Measurements from ENCODE around the gene PSMD1. TPM values are rescaled to one million over a fixed set of nuclear protein-coding genes. Genes with fewer than 3 reads are reported as not detected.
"Not testable (repeated sequence)": the region's sequence is repeated elsewhere in the genome, so short reads cannot be mapped to it uniquely, and the experiment has no call there.

Gene PSMD1
- total RNA-seq, 1 donor from 2014 or later = 99.9 TPM

DNA sequence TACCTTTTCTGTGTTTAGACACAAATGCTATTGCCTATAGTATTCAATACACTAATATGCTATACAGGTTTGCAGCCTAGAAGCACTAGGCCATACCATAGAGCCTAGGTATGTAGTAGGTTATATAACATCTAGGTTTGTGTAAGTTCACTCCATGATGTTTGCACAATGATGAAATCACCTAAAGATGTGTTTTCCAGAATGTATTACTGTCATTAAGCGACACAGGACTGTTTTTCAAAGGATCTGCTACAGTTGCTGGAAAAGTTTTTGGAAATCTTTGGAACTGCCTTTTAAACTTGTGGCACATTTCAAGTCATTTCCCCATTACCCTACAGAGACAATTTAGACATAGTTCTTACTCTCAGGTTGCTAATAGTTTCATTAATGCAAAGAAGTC lies 9.3 kb downstream of the PSMD1 start:
- Mint-ChIP-seq H3K4me1 (peaks cover 5% of the 10 kb centered on the region), H3K27ac (no peak overlapping the region), H3K36me3 (ENCODE audit: low read depth) (peaks cover 81% of the 10 kb centered on the region), H3K27me3 (no peaks in the 10 kb centered on the region), H3K9me3 (no peaks in the 10 kb centered on the region), H3K4me3 (no peak overlapping the region)
- POLR2A ChIA-PET = no interaction called here
- intact Hi-C loops (cut with micrococcal nuclease) = no loop called here
- no peak for TF ChIP-seq CTCF (IDR thresholded peaks at IDR 0.05)
- DNase-seq (no peak), ATAC-seq (ENCODE audit: low read depth) (no peak)
- CTCF ChIA-PET = interaction anchor here (0.6 kb wide), 1 partner anchor 465 kb away, joined by 3 read pairs; no protein-coding TSS in a partner anchor

- H3K4me1 Mint-ChIP-seq; H3K9me3 Mint-ChIP-seq; H3K27me3 Mint-ChIP-seq; intact Hi-C loops (cut with micrococcal nuclease); H3K4me3 Mint-ChIP-seq; ATAC-seq (ENCODE audit: low read depth); DNase-seq; H3K27ac Mint-ChIP-seq: not testable (repeated sequence)
- H3K36me3 Mint-ChIP-seq (ENCODE audit: low read depth) = peaks cover 83% of the 10 kb centered on the region
- ChIA-PET POLR2A (interaction anchor here (0.6 kb wide), 1 partner anchor 13 kb away, joined by 4 read pairs; no protein-coding TSS in a partner anchor), CTCF (interaction anchor here (1.0 to 1.4 kb wide), 2 partner anchors 15 to 37 kb away, joined by 3 read pairs; no protein-coding TSS in a partner anchor)
These were observed 10.9 kb downstream of the PSMD1 start for GRCh38 chr2:231067531-231067930.

GRCh38 chr2:231068525-231069222 lies 12.0 kb downstream of the PSMD1 start:
- ChIA-PET POLR2A (no interaction called here), CTCF (interaction anchor here (1.0 kb wide), 1 partner anchor 16 kb away, joined by 3 read pairs; no protein-coding TSS in a partner anchor)
- no peaks in the 10 kb centered on the region for H3K27me3 Mint-ChIP-seq
- ATAC-seq (ENCODE audit: low read depth) (no peak), DNase-seq (no peak)
- H3K4me3 Mint-ChIP-seq = no peak overlapping the region
- no peaks in the 10 kb centered on the region for H3K4me1 Mint-ChIP-seq
- no peak for TF ChIP-seq CTCF (IDR thresholded peaks at IDR 0.05)
- intact Hi-C loops (cut with micrococcal nuclease) = no loop called here
- no peaks in the 10 kb centered on the region for H3K9me3 Mint-ChIP-seq
- H3K27ac Mint-ChIP-seq = no peak overlapping the region
- H3K36me3 Mint-ChIP-seq (ENCODE audit: low read depth) = peaks cover 79% of the 10 kb centered on the region

DNA sequence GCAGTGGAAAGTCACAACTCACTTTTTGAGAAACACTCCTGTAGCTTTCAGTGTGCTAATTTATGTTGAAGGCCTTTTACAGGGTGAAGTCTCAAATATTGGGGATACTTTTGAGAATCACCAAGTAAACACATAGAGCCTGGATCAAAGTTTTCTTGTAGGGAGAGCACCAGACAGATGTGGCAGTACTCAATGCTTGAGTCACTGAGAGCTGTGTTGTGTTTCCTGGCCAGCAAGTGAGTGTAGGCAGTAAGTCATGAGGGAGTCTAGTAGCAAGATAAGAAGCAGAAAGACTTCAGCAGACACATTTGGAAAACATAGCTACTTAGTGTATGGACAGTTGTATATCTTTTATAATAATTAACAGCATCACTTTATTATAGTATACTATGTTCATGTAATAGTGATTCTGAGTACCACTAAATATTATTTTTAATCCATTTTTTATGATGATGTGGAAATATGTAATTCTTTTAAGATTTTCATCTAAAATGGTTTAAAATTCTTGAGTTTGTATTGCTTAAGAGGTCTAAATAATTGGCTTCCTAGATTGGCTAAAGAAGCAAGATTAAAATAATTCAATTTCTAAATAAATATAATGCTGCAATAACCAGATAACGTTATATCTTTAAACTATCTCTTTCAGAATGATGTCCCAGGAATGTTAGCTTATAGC lies 12.8 kb downstream of the PSMD1 start:
- ChIA-PET CTCF (no interaction called here), POLR2A (interaction anchor here (0.6 kb wide), 1 partner anchor 535 kb away, joined by 5 read pairs; no protein-coding TSS in a partner anchor)
- ATAC-seq (ENCODE audit: low read depth) = no peak
- DNase-seq = no peak
- no peak for TF ChIP-seq CTCF (IDR thresholded peaks at IDR 0.05)
- Mint-ChIP-seq H3K9me3 (no peaks in the 10 kb centered on the region), H3K36me3 (ENCODE audit: low read depth) (peaks cover 76% of the 10 kb centered on the region), H3K4me1 (no peaks in the 10 kb centered on the region), H3K27me3 (no peaks in the 10 kb centered on the region), H3K4me3 (no peak overlapping the region), H3K27ac (no peak overlapping the region)
- intact Hi-C loops (cut with micrococcal nuclease) = no loop called here

DNA sequence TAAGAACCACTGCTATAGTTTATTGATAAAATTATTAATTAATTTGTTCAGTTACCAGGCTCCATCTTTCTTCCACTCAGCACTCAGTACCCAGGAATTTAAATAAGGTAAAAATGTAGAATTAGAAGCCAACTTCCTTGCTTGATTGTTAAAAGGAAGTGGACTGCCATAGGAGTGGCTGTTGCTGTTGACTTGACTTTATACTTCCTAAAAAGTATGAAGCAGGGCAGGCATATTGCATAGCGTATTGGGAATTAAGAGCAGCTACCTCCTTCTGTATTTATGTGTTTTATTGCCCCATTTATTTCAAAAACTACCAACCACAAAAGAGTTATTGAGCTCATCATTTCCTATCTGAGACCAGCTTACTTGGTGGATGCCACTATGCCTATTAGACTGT lies 27.9 kb downstream of the PSMD1 start:
- no peak for TF ChIP-seq CTCF (IDR thresholded peaks at IDR 0.05)
- DNase-seq (no peak), ATAC-seq (ENCODE audit: low read depth) (no peak)
- Mint-ChIP-seq H3K4me1 (no peaks in the 10 kb centered on the region), H3K27ac (no peak overlapping the region), H3K27me3 (no peaks in the 10 kb centered on the region), H3K4me3 (no peak overlapping the region), H3K36me3 (ENCODE audit: low read depth) (peaks cover 87% of the 10 kb centered on the region), H3K9me3 (no peaks in the 10 kb centered on the region)
- ChIA-PET CTCF (no interaction called here), POLR2A (no interaction called here)
- intact Hi-C loops (cut with micrococcal nuclease) = no loop called here
